Upper lobe of right lung (tissue), 1 donor: ENCODE data around the gene BOLA3. TPM values are rescaled to one million over a fixed set of nuclear protein-coding genes. Genes with fewer than 3 reads are reported as not detected.

Source experiments
- ATAC-seq: fragments of 200-7000 bp; cut with Tn5 transposase; one replicate; pipeline ENCODE4 v1.9.1; 2020; ENCODE audit warnings: mild to moderate bottlenecking, moderate library complexity
- DNase-seq: peaks from one replicate; pipeline ENCODE4 v3.0.0-alpha.2; 2020
- H3K27ac ChIP-seq: fragments of 200-600 bp; one replicate; pipeline ENCODE4 v1.8.0; 2022
- H3K27me3 ChIP-seq: fragments of 200-600 bp; one replicate; pipeline ENCODE4 v1.8.0; 2022; ENCODE audit warnings: mild to moderate bottlenecking
- H3K36me3 ChIP-seq: fragments of 200-600 bp; one replicate; pipeline ENCODE4 v1.8.0; 2022
- H3K4me1 ChIP-seq: fragments of 200-600 bp; one replicate; pipeline ENCODE4 v1.8.0; 2022
- H3K4me3 ChIP-seq: fragments of 200-600 bp; one replicate; pipeline ENCODE4 v1.8.0; 2022; ENCODE audit warnings: mild to moderate bottlenecking
- H3K9me3 ChIP-seq: fragments of 200-600 bp; one replicate; pipeline ENCODE4 v1.8.0; 2022
- intact Hi-C: fragments of 100-400 bp; cut with DNase I; formaldehyde crosslinking; loops from one replicate; pipeline ENCODE4 v1.11.0; 2022
- total RNA-seq: library from RNA; stranded (reverse); fragmentation: NEBNext Ultra II Directional; extraction: Animal tissue kit (Norgen Biotek cat#: 25700); gene quantifications from one replicate; pipeline ENCODE4 v1.2.1, GENCODE V29; 2021
- TF ChIP-seq, protein P1 (sequence below): fragments of 200-600 bp; IDR thresholded peaks from one replicate; pipeline ENCODE4 v1.8.0; 2022; ENCODE audit warnings: antibody characterized with exemption
- donor health status: DM: no; HTN: yes; CAD: no; lungs with severe emphysema.

Gene BOLA3
- total RNA-seq, 1 donor from 2014 or later = 19.5 TPM

DNA sequence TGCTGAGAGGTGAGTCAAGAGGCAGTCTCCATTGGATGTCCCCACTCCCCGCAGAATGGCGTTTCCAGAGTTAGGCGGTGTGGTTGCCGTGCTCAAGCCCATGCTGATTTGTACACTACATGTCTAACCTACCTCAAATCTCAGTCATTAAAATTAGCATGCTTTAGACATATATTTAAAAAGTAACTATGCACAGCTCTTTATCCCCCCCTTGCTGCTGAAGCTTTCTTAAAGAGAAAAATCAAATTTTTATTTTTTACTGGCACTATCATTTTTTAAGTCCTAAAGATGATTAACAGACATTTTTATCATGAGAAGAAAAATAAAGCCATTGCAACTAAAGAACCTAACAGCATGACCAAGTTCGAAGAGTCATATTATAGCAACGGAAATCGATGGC is 42.9 kb downstream of the BOLA3 start:
- H3K9me3 ChIP-seq = no peaks in the 10 kb centered on the region
- H3K4me1 ChIP-seq = no peaks in the 10 kb centered on the region
- TF ChIP-seq, protein P1, sequence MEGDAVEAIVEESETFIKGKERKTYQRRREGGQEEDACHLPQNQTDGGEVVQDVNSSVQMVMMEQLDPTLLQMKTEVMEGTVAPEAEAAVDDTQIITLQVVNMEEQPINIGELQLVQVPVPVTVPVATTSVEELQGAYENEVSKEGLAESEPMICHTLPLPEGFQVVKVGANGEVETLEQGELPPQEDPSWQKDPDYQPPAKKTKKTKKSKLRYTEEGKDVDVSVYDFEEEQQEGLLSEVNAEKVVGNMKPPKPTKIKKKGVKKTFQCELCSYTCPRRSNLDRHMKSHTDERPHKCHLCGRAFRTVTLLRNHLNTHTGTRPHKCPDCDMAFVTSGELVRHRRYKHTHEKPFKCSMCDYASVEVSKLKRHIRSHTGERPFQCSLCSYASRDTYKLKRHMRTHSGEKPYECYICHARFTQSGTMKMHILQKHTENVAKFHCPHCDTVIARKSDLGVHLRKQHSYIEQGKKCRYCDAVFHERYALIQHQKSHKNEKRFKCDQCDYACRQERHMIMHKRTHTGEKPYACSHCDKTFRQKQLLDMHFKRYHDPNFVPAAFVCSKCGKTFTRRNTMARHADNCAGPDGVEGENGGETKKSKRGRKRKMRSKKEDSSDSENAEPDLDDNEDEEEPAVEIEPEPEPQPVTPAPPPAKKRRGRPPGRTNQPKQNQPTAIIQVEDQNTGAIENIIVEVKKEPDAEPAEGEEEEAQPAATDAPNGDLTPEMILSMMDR = peak; percentile 12
- ATAC-seq = no peak
- intact Hi-C loops = no loop called here
- no peaks in the 10 kb centered on the region for H3K27me3 ChIP-seq
- no peak overlapping the region for H3K4me3 ChIP-seq
- no peak overlapping the region for H3K27ac ChIP-seq
- no peak for DNase-seq
- H3K36me3 ChIP-seq = peaks cover 38% of the 10 kb centered on the region

- H3K9me3 ChIP-seq = no peaks in the 10 kb centered on the region
- no peak for DNase-seq
- TF ChIP-seq, protein P1 = no peak
- H3K4me3 ChIP-seq = no peak overlapping the region
- H3K27me3 ChIP-seq = no peaks in the 10 kb centered on the region
- no peak overlapping the region for H3K27ac ChIP-seq
- ATAC-seq = no peak
- peaks cover 45% of the 10 kb centered on the region for H3K36me3 ChIP-seq
- intact Hi-C loops = no loop called here
- H3K4me1 ChIP-seq = no peaks in the 10 kb centered on the region
Observed at GRCh38 chr2:74103763-74104162, 43.9 kb downstream of the BOLA3 start.

DNA sequence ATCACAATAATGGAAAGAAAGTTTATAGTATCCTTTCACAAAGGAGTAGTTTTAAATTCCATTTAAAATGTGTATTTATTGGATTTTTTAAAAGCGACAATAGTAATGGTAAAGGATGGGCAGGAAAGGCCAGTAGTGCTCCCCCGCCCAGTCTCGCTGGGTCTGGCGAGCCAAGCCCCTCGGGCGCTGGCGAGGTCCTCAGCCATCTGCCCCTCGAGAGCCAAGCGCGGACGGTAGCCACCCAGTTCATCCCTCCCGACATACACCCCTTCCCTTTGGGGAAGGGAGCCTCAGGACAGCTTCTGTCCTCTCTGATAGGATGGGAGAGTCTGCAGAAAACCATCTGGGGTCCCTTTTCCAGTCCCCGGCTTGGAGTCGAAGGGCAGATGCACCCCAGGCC is 45.2 kb downstream of the BOLA3 start:
- TF ChIP-seq, protein P1 = no peak
- Histone ChIP-seq H3K27ac (no peak overlapping the region), H3K4me1 (no peaks in the 10 kb centered on the region), H3K4me3 (no peak overlapping the region), H3K36me3 (peaks cover 45% of the 10 kb centered on the region), H3K9me3 (no peaks in the 10 kb centered on the region), H3K27me3 (no peaks in the 10 kb centered on the region)
- DNase-seq (no peak), ATAC-seq (no peak)
- intact Hi-C loops = no loop called here

DNA sequence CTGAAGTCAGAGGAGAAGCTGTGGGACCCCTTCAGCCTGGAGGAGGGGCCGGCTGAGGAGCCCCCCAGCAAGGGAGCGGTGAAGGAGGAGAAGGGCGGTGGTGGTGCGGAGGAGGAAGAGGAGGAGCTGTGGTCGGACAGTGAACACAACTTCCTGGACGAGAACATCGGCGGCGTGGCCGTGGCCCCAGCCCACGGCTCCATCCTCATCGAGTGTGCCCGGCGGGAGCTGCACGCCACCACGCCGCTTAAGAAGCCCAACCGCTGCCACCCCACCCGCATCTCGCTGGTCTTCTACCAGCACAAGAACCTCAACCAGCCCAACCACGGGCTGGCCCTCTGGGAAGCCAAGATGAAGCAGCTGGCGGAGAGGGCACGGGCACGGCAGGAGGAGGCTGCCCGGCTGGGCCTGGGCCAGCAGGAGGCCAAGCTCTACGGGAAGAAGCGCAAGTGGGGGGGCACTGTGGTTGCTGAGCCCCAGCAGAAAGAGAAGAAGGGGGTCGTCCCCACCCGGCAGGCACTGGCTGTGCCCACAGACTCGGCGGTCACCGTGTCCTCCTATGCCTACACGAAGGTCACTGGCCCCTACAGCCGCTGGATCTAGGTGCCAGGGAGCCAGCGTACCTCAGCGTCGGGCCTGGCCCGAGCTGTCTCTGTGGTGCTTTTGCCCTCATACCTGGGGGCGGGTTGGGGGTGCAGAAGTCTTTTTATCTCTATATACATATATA is 46.0 kb downstream of the BOLA3 start:
- Histone ChIP-seq H3K27ac (no peak overlapping the region), H3K4me3 (no peak overlapping the region), H3K9me3 (no peaks in the 10 kb centered on the region), H3K27me3 (no peaks in the 10 kb centered on the region), H3K4me1 (no peaks in the 10 kb centered on the region), H3K36me3 (peaks cover 45% of the 10 kb centered on the region)
- DNase-seq (no peak), ATAC-seq (no peak)
- intact Hi-C loops = no loop called here
- TF ChIP-seq, protein P1 = no peak

- H3K27ac ChIP-seq = peak overlapping the region; percentile 71
- ATAC-seq (peak; percentile 92), DNase-seq (peak; percentile 89)
- intact Hi-C loops = no loop called here
- no peaks in the 10 kb centered on the region for H3K4me1 ChIP-seq
- H3K27me3 ChIP-seq = no peaks in the 10 kb centered on the region
- H3K9me3 ChIP-seq = no peaks in the 10 kb centered on the region
- TF ChIP-seq, protein P1 = no peak
- no peak overlapping the region for H3K4me3 ChIP-seq
- H3K36me3 ChIP-seq = peaks cover 49% of the 10 kb centered on the region
Observed at GRCh38 chr2:74100254-74101216, 47.2 kb downstream of the BOLA3 start.
